NOMO-1 treated with dmso at 0.1 percent for 144 hours (cell line): ENCODE data around the gene ANXA11.
"Not testable (repeated sequence)": the region's sequence is repeated elsewhere in the genome, so short reads cannot be mapped to it uniquely, and the experiment has no call there.

Experiments used
- DNase-seq: peaks from one replicate; lab custom pipeline; 2025; ENCODE audit not compliant: unreplicated experiment; lab: John Stamatoyannopoulos, UW

Gene ANXA11

GRCh38 chr10:80148166-80148805 lies 57.1 kb downstream of the ANXA11 start:
- DNase-seq = no peak

- no peak for DNase-seq
Observed at GRCh38 chr10:80146918-80147317, 58.4 kb downstream of the ANXA11 start.

GRCh38 chr10:80145406-80146308 lies 59.7 kb downstream of the ANXA11 start:
- DNase-seq = not testable (repeated sequence)

GRCh38 chr10:80144696-80145131 lies 60.6 kb downstream of the ANXA11 start:
- no peak for DNase-seq

- no peak for DNase-seq
Observed at GRCh38 chr10:80144067-80144695, 61.2 kb downstream of the ANXA11 start.

GRCh38 chr10:80141696-80142460 lies 63.5 kb downstream of the ANXA11 start:
- DNase-seq = no peak

- DNase-seq = no peak
Observed at GRCh38 chr10:80140251-80140650, 65.1 kb downstream of the ANXA11 start.

GRCh38 chr10:80139265-80139664 lies 66.1 kb downstream of the ANXA11 start:
- no peak for DNase-seq

GRCh38 chr10:80137920-80138319 lies 67.4 kb downstream of the ANXA11 start:
- DNase-seq = no peak

GRCh38 chr10:80137031-80137862 lies 68.1 kb downstream of the ANXA11 start:
- no peak for DNase-seq

- DNase-seq = no peak
Observed at GRCh38 chr10:80136134-80136571, 69.2 kb downstream of the ANXA11 start.

GRCh38 chr10:80133687-80134086 lies 71.7 kb downstream of the ANXA11 start:
- DNase-seq = not testable (repeated sequence)

- no peak for DNase-seq
Observed at GRCh38 chr10:80133206-80133605, 72.1 kb downstream of the ANXA11 start.

GRCh38 chr10:80132299-80133139 lies 72.8 kb downstream of the ANXA11 start, which contains the start of gene PLAC9:
TSS of gene PLAC9 (plus strand) at chr10:80132730. CDS start at chr10:80132763, 33 bp downstream.
- DNase-seq = no peak

- DNase-seq = no peak
Observed at GRCh38 chr10:80131499-80131901, 73.8 kb downstream of the ANXA11 start.

- no peak for DNase-seq
Observed at GRCh38 chr10:80126876-80127275, 78.5 kb downstream of the ANXA11 start.

GRCh38 chr10:80122746-80123145 lies 82.6 kb downstream of the ANXA11 start:
- no peak for DNase-seq

- DNase-seq = no peak
Observed at GRCh38 chr10:80122110-80122710, 83.1 kb downstream of the ANXA11 start.

GRCh38 chr10:80118669-80119068 lies 86.7 kb downstream of the ANXA11 start:
- no peak for DNase-seq
